AG09319 (cell line): ENCODE data around the gene FABP6.

ENCODE experiments used
- DNase-seq: peaks from one replicate; pipeline ENCODE4 v3.0.0-alpha.2; 2010; ENCODE audit warnings: low read depth; ENCODE audit errors: extremely low read depth
- TF ChIP-seq, protein P1 (sequence below): IDR thresholded peaks from 2 replicates; pipeline ENCODE4 v1.5.1; 2011; ENCODE audit warnings: low read depth, mild to moderate bottlenecking, inconsistent platforms, low read length, moderate library complexity

The FABP6 gene

DNA sequence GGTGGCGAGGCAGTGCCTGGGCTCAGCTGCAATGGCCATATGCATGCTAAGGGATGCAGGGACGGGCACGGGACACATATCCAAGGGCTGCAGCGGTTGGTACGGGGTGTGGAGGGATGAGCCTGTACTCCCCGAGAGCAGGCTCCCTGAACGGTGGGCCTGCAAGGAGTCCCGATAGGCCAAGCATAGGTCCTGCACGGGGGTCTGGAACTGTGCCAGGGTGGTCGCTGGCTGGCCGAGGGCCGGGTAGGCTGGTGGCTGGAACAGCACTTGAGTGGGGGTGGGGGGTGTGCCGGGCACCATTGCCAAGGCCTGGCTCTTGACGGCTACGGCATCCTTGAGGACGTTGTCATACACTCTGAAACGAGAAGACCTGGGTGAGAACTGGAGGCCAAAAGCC, 24.1 kb downstream of the FABP6 start:
- DNase-seq, result no peak
- TF ChIP-seq, protein P1, sequence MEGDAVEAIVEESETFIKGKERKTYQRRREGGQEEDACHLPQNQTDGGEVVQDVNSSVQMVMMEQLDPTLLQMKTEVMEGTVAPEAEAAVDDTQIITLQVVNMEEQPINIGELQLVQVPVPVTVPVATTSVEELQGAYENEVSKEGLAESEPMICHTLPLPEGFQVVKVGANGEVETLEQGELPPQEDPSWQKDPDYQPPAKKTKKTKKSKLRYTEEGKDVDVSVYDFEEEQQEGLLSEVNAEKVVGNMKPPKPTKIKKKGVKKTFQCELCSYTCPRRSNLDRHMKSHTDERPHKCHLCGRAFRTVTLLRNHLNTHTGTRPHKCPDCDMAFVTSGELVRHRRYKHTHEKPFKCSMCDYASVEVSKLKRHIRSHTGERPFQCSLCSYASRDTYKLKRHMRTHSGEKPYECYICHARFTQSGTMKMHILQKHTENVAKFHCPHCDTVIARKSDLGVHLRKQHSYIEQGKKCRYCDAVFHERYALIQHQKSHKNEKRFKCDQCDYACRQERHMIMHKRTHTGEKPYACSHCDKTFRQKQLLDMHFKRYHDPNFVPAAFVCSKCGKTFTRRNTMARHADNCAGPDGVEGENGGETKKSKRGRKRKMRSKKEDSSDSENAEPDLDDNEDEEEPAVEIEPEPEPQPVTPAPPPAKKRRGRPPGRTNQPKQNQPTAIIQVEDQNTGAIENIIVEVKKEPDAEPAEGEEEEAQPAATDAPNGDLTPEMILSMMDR, result no peak

DNA sequence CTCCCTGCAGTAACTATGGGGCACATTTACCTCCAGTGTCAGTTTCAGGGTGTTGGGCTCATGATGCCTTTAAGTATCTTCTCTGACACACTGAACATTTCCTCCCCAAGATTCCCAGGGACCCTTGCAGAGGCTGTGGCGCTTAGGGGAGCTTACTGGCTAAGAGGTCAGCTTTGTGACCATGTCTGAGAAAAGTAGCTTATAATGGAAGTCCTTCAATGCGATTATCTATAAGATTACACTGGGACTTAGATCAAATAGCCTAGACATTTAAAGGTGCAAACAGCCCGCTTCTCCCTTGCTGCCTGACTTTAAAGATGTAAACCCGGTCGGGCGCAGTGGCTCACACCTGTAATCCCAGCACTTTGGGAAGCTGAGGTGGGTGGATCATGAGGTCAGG, 25.4 kb downstream of the FABP6 start:
- TF ChIP-seq, protein P1, result no peak
- DNase-seq, result no peak

DNA sequence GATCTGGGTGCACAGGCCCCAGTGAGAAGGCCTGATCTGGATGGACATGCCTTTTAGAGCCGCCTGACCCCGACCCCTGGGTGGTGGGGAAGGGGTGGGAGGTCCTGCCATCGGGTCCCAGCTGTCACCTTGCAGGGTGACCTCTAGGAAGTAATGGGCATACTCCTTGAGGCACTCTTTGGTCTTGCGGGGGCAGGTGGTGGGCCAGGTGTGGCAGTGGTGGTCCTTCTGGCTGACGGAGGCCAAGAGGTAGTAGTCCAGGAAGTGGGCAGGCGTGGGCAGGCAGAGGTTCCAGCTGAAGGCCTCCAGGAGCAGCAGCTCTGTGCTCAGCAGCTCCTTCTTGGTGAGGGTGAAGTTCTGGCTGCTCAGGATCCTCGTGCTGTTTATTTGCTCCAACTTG, 30.0 kb downstream of the FABP6 start:
- TF ChIP-seq, protein P1, result no peak
- DNase-seq, result no peak

DNA sequence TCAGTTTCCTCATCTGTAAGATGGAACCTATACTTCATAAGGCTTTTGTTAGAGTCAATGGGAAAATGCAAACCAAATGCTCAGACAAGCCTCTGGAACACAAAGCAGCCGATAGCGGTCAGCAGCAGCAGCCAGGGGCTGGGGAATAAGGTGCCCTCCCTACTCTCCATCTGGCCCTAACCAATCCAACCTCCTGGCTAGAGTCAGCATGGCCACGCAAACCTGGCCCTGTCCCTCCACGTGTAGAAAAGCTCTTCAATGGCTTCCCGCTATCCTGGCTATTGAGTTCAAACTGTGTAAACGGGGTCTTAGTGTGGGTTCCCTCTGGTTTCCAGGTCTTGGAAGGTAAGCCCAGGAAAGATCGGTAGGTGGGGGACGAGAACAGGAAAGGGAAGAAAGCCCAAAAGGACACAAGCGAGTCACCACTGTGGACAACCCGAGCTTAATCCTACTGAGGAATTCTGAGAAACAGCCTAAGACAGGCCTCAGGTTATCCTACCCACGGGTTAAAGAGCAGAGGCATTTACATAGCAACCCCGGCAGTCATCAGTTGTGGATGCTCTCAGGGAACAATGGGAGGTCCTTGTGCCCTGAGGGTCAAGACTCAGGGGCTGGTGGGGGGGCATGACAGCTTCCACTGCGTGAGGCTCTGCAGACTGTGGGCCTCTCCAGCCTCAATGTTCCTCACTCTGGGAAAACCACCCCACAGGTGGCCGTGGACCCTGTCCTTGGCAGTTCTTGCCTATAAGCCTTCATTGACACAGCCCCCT, 30.9 kb downstream of the FABP6 start:
- no peak for DNase-seq
- TF ChIP-seq, protein P1, result no peak

DNA sequence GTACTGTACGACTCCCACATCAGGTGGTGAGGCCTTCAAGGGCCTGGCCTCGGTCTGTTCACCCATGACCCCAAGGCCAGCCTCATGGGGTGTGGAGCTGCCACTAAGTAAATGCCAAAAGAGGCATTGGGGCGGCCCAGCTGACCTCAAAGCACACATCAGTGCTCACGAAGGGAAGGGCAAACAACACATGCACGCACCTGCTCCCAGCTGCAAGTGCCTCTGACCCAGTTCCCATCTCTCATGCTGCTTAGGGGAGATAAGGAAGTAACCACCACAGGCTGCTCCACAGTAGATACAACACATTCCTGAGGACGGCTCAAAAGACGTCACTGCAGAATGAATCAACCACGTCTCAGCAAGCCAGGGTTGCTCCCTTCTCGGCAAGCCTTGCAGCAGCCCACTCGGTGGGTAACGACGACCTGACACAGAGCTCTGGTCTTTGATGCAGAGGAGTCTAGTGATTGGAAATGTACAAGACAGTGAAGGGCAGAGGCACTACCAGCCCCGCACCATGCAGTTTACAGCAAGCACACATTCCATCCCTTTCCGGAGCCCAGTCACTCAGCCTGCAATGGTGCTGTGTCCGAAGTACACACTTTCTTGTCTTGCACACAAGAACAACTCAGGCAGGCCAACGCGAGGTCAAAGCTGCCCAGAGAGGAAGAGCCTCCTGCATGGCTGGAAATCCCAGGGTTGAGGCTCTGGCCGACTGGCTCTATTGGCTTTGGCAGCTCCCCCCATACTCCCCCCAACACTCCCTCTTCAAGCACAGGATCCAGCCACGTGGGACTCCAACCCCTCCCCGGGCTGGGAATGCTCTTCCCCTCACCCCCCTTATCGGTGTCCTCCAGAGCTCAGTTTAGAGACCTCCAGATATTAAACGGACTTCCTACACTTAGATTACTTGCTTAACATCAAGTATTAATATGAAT, 31.8 kb downstream of the FABP6 start:
- DNase-seq, result no peak
- TF ChIP-seq, protein P1, result no peak

DNA sequence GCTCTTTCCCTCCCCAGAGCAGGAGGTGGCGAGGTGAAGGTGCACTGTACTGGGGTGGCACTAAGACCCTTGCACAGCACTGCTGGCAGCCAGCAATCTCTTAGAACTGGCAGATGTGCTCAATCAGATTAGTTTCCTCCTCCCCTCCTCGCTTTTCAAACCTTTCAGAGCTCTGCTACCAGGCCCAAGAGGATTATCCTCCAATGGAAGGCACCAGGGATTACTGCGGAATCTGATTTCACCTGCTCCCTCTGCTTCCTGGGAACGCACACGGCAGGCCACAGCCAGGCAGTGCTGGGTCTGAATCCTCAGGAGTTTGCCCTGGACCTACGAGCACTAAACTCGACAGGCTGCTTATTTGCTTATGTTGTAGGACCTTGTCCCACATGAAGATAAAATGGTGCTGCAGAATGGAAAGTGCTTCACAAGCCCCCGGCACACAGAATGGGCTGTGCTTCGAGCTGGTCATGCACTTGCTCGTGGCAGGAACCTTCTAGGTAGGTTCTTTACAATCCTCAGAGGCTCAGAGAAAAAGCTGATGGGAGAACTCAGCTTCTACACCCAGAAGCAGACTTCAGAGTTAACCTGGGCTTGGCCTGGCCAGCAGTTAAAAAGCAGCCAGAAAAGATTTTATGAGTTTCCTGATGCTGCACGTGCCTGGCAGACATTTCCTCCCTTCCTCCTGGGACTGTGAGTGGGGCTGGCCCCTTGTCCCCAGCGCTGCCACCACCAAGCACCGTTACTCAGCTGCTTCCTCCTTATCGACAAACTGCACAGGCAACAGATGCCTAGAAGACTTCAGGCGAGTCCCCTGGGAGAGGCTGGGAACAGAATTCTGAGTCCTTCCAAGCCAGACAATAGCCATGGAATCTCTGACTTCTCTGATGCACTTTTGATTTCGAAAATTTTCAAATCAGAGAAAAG, 33.1 kb downstream of the FABP6 start:
- no peak for DNase-seq
- TF ChIP-seq, protein P1, result no peak
